HK-2 (cell line): ENCODE measurements around the gene SLC6A12.

ENCODE experiments used
- DNase-seq: peaks from one replicate; pipeline ENCODE4 v3.0.0-alpha.2; 2018; ENCODE audit not compliant: unreplicated experiment

SLC6A12 gene

DNA sequence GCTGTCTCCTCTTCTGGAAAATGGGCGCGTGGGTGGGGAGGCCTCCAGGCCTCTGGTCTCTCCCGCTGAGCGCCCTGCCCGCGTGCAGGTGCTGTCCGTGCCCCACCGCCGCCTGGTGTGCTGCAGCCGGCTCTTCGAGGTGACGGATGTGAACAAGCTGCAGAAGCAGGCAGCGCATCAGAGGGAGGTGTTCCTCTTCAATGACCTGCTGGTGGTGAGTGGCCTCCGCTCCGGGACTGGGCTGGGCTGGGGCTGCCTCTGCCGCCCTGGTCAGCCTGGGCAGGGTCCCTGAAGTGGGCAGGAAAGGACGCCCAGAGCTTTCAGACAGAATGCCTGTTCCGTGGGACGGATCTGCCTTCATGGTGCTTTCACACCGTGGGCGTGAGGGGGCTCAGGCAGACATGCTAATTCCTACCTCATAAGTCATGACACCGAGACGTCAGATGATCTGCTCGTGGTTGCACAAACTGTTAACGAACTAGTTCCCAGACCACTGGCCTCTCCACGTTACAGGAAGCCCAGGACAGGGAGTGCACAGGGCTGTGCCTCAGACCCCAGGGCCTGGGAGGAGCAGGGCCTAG, 50.5 kb downstream of the SLC6A12 start:
- no peak for DNase-seq

DNA sequence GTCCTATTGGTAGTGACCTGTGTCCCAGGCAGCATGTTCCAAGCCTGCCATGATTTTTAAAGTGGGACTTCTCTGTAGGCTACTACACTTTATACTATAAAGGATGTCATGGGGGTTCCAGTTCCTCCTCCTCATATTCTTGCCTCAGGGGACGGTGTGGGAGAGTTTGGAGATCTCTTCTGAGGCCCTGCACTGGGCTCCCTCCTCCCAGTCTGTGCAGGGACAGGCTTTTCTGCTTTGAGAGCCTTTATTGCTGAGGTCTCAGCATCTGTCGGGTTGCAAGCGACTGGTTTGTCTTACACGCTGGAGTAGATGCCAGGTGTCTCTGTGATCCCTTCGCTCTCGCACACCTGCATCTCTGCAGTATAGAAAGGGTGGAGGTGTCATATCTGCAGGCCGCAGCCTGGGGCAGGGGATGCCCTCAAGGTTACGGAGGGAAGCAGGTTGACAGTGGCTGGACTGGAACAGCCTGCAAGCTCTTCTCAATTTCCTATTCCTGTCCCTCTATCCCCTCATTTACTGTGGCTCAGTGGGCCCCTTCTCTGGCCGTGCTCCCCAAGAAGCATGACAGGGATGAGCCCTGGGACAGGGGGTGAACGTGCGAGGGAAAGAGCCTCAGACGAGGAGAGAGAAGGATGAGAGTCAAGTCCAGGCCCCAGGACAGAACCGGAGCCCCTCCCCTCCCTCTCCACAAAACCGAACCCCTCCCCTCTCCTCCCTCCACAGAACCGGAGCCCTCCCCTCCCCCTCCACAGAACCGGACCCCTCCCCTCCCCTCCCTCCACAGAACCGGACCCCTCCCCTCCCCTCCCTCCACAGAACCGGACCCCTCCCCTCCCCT, 51.3 kb downstream of the SLC6A12 start:
- DNase-seq = no peak

DNA sequence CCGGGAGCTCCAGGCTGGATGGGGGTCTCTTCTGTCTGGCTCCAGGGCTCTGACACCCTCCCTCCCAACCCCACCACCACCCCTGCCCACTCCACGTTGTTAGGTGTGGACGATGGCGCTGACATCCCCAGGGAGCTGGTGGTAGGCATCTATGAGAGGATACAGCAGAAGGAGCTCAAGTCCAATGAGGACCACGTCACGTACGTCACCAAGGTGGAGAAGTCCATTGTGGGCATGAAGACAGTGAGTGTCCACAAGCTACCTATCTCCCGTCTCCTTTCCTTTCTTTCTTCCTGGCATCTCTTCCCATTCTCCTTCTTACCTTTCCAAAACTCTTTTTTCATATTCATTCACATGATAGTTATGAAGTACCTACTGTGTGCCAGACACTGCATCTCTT, 52.1 kb downstream of the SLC6A12 start:
- DNase-seq = no peak

DNA sequence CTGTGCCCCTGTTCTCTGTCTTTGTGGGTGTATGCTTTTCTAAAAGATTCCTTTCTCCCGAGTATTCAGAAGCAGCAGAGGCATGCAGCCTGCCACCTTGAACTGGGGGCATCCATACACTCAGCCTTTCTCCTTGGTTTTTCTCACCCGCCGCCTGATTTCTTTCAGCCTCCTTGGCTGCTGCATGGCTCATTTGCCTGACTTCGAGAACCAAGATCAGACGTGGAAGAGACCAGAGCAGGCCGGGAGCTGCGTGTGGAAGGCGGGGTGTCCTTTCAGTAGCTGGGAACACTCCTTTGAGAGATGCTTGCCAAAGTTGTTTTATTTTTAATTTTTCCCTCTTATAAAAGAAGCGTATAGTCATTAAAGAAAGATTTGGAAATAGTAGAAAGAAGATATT, 53.1 kb downstream of the SLC6A12 start:
- DNase-seq = no peak

DNA sequence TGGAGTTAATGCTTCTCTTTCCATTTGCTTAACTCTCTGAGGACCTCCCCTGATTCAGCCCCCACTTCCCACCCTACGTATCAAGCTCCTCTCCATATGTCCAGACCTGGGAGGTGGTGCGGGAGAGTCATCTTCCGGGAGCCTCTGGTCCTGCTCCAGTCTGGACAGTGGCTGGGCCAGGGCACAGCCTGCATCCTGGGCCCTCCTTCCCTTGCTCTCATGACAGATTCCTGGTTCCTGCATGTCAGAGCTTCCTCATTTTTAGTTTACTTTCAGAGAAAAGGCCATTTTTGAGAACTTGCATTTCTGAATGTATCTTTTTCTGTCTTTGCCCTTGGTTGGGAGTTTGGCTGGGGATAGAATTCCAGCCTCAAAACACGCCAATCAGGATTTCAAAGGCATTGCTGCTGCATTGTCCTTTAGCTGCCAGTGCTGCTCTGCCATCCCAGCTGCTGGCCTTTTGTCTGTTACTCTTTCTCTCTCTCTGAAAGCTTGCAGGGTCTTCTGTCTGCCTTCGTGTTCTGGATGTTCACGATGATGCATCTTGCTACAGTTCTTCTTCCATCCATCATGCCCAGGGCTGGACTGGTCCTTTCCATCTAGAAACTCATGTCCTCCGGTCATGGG, 54.7 kb downstream of the SLC6A12 start:
- DNase-seq = no peak

DNA sequence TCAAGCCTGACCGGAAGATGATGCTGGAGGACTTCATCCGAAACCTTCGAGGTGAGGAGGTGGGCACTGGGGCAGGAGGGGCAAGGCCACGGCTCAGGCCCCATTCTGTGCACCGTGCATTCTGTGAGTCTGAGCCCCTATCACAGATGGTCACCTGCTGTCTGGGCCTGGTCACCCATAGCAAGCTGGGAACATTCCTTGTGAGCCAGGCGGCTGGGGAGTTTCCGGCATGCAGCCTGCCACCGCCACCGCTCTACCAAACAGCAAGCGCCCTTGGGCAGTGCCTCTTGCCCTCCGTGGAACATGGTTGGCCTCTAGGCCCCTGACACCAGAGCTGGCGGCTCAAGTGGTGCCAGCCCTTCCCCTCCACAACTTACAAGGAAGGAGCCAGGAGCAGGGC, 56.3 kb downstream of the SLC6A12 start:
- DNase-seq = no peak

DNA sequence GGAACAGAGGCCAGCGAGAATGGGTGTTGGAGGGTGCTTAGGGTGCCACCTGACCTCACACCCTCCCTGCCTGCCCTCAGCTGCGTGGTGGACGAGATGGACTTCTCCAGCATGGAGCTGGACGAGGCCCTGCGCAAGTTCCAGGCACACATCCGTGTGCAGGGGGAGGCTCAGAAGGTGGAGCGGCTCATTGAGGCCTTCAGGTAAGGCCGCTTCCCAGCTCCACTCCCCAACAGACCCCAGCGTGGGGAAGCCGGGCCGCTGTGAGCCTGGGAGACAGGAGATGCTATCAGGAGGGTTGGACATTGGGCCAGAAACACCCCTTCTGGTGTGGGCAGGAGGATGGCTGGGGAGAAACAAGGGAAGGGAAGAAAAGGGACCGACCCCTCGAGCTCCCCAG, 57.0 kb downstream of the SLC6A12 start:
- no peak for DNase-seq

DNA sequence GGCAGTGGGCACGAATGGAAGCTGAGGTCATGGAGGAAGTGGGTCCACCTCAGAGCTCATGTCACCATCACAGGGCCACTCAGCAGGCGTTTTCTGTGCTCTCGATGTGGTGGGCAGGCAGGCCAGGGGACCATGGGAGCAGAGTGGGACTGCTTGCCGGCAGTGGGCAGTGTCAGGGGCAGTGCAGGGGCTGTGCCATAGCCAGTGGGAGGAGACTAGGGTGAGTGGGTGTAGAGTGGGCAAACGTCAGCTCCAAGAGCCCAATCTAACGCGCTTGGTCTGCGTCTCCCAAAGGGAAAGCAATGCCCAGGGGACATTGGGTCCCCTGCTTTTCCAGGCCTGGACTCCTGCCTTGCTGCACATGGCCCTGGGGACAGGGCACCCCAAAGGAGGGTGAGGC, 58.3 kb downstream of the SLC6A12 start:
- DNase-seq = no peak

DNA sequence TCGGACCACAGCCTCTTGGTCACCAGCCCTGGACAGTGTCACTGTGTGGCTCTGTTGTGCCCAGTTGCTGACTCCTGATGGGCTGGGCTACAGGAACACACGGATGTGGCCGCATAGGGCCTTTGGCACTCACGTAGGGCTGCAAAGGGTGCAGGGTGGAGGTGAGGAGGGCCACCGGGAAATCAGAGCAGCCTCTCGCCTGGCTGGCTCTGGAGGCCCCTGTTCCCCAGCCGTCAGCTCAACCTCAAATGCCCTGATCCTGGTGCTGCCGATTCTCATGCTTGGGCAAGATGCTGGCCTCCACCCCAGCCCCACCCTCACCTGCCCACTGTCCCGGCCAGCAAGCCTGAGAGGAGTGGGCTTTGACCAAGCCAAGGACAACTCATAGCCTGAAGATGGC, 59.0 kb downstream of the SLC6A12 start:
- DNase-seq = no peak

DNA sequence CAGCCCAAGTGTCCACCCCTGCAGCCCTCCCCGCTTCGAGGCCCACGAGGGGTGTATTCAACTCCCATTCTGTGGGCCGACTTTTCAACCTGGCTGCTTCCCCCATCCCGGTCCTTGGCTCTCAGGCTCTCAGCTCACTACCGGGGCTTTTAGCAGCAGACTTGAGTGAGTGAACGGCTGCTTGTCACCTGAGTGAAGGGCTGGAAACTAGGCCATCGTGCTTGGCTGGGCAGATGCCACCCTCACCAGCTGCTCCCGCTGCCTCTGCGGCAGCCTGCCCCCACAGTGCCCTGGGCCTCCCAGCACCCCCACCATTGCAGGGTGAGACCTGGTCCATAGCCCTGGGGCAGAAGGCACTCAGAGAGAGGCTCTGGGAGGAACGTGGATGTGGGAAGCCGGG, 59.9 kb downstream of the SLC6A12 start:
- no peak for DNase-seq

DNA sequence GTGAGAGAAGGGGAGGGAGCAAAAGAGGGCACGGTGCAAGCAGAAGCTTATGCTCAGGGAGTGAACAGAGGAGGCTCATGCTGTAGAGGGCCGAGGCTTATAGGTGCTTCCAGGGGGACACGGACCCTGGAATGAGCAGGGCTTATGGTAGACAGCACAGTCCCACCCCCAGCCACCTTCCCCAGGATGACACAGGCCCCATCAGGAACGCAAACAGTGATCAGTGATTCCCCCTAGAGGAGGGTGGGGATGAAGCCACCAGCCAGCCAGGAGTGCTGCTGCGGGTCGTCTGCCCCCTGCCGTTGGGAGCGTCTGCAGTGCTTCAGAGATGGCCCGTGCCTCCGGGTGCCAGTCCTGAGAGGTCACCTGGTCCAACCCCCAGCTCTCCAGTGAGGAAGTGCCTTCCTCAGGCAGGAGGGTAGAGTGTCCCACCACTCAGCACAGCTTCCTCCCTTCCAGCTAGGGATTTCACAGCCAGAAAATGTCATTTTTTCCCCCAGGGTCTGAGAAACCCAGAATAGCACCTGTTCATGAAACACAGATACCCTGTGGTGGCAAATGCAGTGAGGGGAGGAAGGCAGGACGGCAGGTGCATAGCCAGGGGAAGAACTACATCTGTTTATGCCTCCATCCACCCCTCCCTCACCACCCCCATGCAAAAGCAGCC, 60.7 kb downstream of the SLC6A12 start:
- DNase-seq = peak; percentile 74

DNA sequence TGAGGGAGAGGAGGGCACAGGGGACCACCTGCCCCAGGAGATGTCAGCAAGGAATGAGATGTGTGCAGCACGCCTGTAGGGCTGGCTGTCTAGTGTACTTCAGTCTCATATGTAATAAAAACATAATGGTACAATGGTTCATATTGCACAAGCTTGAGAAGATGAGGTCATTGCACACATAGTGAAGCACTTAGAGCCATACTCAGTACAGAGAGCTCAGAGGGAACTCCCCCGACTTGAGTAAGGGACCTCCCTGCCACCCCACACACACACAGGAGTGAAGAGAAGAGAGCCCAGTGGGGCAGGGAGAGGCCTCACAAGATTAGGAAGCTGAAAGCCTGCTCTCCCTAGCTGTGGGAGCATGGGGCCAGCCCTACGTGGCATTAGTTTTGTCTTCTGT, 61.5 kb downstream of the SLC6A12 start:
- DNase-seq = no peak

DNA sequence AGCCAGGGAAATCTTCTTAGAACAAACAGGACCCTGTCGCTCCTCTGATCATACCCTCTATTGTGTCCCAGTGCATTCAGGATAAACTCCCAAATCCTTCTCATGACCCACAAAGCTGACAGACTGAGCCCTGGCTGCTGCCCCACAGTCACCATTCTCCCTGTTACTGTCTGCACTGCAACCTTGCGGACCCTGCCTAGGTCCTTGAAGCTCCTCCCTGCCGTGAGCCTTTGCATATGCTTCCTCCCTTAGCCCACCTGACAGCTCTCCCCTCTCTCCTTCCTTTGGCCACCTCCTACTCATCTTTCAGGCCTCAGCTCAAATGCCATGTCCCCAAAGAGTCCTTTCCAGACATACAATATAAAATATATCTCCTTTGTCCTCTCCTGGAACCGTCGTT, 62.4 kb downstream of the SLC6A12 start:
- no peak for DNase-seq

DNA sequence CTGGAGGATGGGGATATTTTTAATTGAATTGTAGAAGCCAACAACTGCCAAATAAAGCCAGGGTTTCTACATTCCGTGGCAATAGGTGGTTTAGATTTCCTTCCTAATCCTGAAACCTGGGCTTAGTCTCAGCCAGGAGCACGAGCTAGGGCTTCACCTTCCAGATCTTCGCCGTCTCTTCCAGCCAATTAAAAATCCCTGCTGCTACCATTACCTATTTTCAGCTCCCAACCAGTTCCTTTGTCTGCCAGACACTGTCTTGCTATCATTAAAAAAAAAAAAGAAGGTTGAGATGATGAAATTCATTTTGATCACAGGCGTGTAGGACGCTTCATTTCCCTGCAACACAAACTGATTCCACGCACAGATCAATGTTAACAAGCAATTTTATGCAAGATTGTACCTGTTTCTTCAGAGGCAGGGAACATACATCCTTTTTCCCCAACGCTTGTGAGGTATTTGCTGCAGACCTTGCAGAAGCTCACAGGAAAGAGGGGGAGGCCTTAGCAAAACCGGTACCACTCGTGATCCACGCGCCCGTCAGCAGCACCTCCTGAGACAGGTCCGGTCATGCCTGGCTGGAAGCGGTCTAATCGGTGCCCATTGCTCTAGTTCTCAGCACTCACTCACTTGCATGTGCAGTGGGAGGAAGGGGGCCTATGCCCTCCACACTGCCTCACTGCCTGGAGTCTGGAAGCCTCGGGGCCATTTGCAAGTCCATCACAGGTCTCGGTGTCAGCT, 65.1 kb downstream of the SLC6A12 start:
- no peak for DNase-seq

DNA sequence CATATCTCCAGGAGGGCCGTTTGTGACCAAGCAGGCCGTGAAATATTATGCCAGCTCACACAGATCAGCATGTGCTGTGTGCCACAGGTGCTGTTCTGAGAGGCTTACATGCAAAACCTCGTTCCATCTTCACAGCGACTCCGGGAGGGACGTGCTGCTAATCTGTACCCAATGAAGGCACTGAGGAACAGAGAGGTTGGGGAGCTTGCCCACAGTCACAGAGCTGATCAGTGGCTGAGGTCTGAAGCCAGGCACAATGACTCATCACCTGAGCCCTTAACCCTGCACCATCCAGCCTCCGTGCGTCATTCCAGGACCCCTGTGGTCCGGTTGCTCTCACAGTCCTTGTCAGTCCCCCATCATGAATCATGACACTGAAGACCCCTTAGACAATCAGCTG, 66.7 kb downstream of the SLC6A12 start:
- no peak for DNase-seq

DNA sequence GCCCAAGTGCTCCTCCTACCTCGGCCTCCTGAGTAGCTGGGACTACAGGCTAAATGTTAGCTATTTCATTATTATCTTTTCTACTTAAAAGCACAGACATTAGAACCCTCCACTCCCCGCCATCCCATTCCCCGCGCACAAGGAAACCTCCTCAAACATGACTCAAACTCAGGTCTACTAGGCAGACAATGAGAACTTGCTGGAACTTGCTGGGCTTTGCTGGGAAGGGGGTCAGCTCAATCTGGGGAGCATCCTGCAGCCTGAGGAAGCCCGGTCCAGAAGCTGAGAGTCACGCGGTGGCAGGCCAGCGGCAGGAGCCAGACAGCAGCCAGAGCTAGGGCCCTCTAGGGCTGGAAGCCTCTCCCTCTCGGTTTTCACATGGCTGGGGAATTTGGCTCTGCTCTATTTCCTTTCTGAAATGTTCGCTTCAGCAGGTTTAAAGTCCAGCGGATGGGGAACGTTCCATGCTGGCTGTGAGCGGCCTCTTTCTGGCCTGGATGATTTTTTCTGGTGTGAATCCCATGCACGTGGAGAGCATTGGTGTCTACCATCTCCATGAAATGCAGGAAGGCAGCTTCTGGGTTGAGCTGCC, 68.5 kb downstream of the SLC6A12 start:
- DNase-seq = no peak

DNA sequence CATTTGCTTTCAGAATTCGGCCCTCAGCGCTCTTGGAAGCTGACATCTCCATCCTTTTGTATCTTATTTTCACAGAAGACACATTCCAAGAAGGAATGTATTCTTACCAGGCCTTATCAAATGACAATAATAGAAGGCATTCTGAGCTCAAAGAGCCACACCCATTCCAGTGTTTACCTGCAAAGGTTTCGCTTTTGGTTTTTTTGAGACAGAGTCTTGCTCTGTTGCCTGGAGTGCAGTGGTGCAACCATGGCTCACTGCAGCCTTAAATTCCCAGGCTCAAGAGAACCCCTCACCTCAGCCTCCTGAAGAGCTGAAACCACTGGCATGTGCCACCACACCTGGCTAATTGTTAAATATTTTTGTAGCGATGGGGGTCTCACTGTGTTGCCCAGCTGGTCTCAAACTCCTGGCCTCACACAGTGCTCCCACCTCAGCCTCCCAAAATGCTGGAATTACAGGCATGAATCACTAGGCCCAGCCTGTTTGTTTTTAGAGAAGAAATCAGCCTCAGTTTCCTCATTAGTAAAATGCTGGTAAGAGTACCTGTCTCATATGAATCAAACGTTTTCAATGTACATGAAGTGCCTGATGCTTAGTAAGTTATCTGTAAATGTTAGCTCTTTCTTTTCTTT, 69.2 kb downstream of the SLC6A12 start:
- no peak for DNase-seq

DNA sequence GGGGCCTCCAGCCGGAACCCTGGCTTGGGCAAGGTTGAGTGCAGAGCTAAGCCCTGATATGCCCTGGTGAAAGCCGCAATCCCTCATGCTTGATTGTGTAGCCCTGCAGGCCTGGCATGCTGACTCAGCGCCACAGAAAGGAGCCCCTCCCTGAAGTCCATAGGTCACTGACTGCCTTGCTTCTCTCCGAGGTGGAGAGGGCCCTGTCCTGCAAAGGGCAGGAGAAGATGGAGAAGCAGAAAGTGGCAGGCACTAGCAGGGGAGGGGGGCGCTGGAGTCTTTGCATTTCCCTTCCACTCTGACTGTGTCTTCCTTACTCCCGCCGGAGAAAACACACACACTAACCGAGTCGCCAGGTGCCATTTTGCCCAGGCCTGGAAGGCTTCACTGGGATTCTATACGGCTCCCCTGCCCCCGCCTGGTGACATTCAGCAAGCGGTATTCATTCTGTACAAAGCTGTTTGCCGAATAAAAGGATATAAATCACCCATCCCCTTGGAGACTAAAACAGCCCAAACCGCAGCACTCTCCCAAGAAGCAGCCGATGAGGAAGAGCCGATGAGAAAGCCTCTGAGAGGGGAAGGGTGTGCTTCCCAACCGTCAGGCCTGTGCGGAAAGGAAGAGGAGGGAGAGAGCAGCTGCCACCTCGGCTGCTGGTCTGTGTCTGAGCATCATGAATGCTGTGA, 69.8 kb downstream of the SLC6A12 start:
- peak; percentile 46 for DNase-seq

DNA sequence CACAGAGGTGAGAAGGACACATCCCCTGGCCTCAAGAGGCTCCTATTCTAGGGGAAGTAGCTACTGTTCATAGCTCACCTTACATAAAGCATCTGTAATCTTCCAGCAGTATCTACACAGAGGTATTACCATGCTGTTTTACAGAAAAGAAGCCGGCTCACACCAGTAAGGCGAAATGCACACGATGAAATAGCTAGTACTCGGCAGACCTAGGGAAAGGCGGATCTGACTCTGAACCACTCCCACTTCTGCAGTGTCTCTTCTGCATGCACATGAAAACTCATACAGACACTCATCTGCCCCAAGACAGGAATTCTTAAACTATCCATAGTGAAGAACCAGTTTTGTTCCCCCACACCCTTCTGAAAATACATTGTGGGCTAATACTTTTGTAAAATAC, 73.8 kb downstream of the SLC6A12 start:
- DNase-seq = no peak
